MM.1S (cell line): ENCODE measurements around the gene COL6A1.

ENCODE experiments used
- DNase-seq: peaks from one replicate; pipeline ENCODE4 v3.0.0-alpha.2; 2015
- H2AFZ ChIP-seq: fragments of 300-600 bp; sonication (generic); 2 replicates; pipeline ENCODE4 v1.6.0; 2016; ENCODE audit warnings: antibody characterized with exemption, low read length
- H3F3A ChIP-seq: fragments of 300-600 bp; sonication (generic); 2 replicates; pipeline ENCODE4 v1.6.1; 2016; ENCODE audit warnings: mild to moderate bottlenecking, antibody characterized with exemption, low read length, moderate library complexity, mixed read lengths; ENCODE audit not compliant: insufficient read depth
- H3K27ac ChIP-seq: fragments of 300-600 bp; sonication (generic); 2 replicates; pipeline ENCODE4 v1.5.1; 2016; ENCODE audit warnings: mild to moderate bottlenecking, low read length
- H3K27me3 ChIP-seq: fragments of 300-600 bp; sonication (generic); replicated peaks from 2 replicates; pipeline ENCODE4 v1.6.0; 2016; ENCODE audit warnings: low read length; ENCODE audit not compliant: insufficient read depth
- H3K36me3 ChIP-seq: fragments of 300-600 bp; sonication (generic); replicated peaks from 2 replicates; pipeline ENCODE4 v1.6.1; 2016; ENCODE audit warnings: mild to moderate bottlenecking, low read length, mixed read lengths; ENCODE audit not compliant: insufficient read depth
- H3K4me1 ChIP-seq: fragments of 300-600 bp; sonication (generic); 2 replicates; pipeline ENCODE4 v1.6.1; 2016; ENCODE audit warnings: low read length, mixed read lengths
- H3K4me2 ChIP-seq: fragments of 300-600 bp; sonication (generic); 2 replicates; pipeline ENCODE4 v1.6.0; 2016; ENCODE audit warnings: low read depth, low read length
- H3K4me3 ChIP-seq: fragments of 300-600 bp; sonication (generic); 2 replicates; pipeline ENCODE4 v1.5.1; 2016; ENCODE audit warnings: low read length, mixed read lengths
- H3K79me2 ChIP-seq: fragments of 300-600 bp; sonication (generic); 2 replicates; pipeline ENCODE4 v1.6.1; 2016; ENCODE audit warnings: mixed run types, low read length, mixed read lengths
- H3K9ac ChIP-seq: fragments of 300-600 bp; sonication (generic); 2 replicates; pipeline ENCODE4 v1.6.1; 2016; ENCODE audit warnings: low read length, mixed read lengths
- H3K9me2 ChIP-seq: fragments of 300-600 bp; sonication (generic); replicated peaks from 2 replicates; pipeline ENCODE4 v1.6.1; 2016; ENCODE audit warnings: mild to moderate bottlenecking, low read length, mixed read lengths; ENCODE audit not compliant: insufficient read depth
- H3K9me3 ChIP-seq: fragments of 300-600 bp; sonication (generic); replicated peaks from 2 replicates; pipeline ENCODE4 v1.6.1; 2016; ENCODE audit warnings: mild to moderate bottlenecking, low read length, mixed read lengths; ENCODE audit not compliant: insufficient read depth
- H4K20me1 ChIP-seq: fragments of 300-600 bp; sonication (generic); 2 replicates; pipeline ENCODE4 v1.6.1; 2016; ENCODE audit warnings: mild to moderate bottlenecking, low read length, moderate library complexity, mixed read lengths; ENCODE audit not compliant: insufficient read depth
- EZH2 ChIP-seq: fragments of 300-600 bp; sonication (generic); optimal IDR thresholded peaks from 2 replicates; pipeline ENCODE3; 2017; ENCODE audit warnings: low read depth, mild to moderate bottlenecking, antibody characterized with exemption, low read length, mixed read lengths
- EZH2phosphoT487 ChIP-seq: fragments of 300-600 bp; sonication (generic); IDR thresholded peaks from 2 replicates; pipeline ENCODE4 v1.6.1; 2018; ENCODE audit warnings: antibody characterized with exemption, low read length
- TF ChIP-seq, protein P1 (sequence below): fragments of 300-600 bp; sonication (generic); IDR thresholded peaks from 2 replicates; pipeline ENCODE4 v1.5.1; 2016; ENCODE audit warnings: antibody characterized with exemption, low read length, mixed read lengths

The COL6A1 gene

GRCh38 chr21:46051821-46052675 lies 70.5 kb downstream of the COL6A1 start:
- Histone ChIP-seq H3K27ac (no peak overlapping the region), H3K9me3 (no peaks in the 10 kb centered on the region), H3K9ac (no peak overlapping the region), H3K27me3 (peaks cover 92% of the 10 kb centered on the region), H3K4me1 (no peaks in the 10 kb centered on the region), H2AFZ (no peak overlapping the region), H4K20me1 (no peaks in the 10 kb centered on the region), H3K4me2 (no peak overlapping the region), H3K4me3 (no peak overlapping the region), H3K36me3 (no peaks in the 10 kb centered on the region), H3K79me2 (no peaks in the 10 kb centered on the region), H3F3A (no peaks in the 10 kb centered on the region), H3K9me2 (no peaks in the 10 kb centered on the region)
- TF ChIP-seq, protein P1, sequence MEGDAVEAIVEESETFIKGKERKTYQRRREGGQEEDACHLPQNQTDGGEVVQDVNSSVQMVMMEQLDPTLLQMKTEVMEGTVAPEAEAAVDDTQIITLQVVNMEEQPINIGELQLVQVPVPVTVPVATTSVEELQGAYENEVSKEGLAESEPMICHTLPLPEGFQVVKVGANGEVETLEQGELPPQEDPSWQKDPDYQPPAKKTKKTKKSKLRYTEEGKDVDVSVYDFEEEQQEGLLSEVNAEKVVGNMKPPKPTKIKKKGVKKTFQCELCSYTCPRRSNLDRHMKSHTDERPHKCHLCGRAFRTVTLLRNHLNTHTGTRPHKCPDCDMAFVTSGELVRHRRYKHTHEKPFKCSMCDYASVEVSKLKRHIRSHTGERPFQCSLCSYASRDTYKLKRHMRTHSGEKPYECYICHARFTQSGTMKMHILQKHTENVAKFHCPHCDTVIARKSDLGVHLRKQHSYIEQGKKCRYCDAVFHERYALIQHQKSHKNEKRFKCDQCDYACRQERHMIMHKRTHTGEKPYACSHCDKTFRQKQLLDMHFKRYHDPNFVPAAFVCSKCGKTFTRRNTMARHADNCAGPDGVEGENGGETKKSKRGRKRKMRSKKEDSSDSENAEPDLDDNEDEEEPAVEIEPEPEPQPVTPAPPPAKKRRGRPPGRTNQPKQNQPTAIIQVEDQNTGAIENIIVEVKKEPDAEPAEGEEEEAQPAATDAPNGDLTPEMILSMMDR, result no peak
- no peak; the same call in 1 of the 2 replicates for TF ChIP-seq EZH2phosphoT487
- no peak for TF ChIP-seq EZH2
- DNase-seq, result no peak

DNA sequence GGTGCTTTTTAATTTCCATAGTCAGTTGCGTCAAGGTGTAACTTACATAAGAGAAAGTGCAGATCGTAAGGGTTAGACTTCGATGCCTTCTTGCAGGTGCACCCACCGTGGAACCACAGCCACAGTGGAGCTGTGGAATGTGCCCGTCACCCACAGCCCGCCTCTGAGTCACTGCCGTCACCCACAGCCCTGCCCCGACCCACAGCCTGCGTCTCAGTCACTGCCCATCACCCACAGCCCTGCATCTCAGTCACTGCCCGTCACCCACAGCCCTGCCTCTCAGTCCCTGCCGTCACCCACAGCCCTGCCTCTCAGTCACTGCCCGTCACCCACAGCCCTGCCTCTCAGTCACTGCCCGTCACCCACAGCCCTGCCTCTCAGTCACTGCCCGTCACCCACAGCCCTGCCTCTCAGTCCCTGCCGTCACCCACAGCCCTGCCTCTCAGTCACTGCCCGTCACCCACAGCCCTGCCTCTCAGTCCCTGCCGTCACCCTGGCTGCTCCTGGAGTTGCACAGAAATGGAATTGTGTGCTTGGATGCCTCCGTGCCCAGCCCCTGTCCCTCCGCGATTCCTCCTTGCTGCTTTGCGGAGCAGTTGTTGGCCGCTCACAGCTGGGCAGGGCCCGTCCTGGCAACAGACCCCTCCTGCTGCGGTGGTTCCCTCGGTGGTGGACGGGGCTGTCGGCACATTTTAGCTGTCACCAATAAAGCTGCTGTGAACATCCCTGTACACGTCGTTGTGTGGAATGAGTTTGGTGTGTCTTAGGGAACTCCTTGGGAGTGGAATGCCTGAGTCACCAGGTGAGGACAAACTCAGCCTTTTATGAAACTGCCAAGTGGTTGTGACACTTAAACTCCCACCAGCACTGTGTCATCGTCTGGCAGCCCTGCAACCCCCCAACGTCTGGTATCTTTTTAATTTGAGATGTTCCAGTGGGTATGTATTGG lies 71.4 kb downstream of the COL6A1 start:
- Histone ChIP-seq H3K9me2 (no peaks in the 10 kb centered on the region), H3K27me3 (peaks cover 96% of the 10 kb centered on the region), H3K79me2 (no peaks in the 10 kb centered on the region), H3K4me3 (no peak overlapping the region), H4K20me1 (no peaks in the 10 kb centered on the region), H3K4me2 (no peak overlapping the region), H2AFZ (no peak overlapping the region), H3K27ac (no peak overlapping the region), H3F3A (no peaks in the 10 kb centered on the region), H3K9ac (no peak overlapping the region), H3K4me1 (no peaks in the 10 kb centered on the region), H3K36me3 (no peaks in the 10 kb centered on the region), H3K9me3 (no peaks in the 10 kb centered on the region)
- DNase-seq, result no peak
- TF ChIP-seq EZH2phosphoT487 (no peak), EZH2 (no peak)
- TF ChIP-seq, protein P1, result no peak

- Histone ChIP-seq H3K9ac (no peak overlapping the region), H3K4me3 (no peak overlapping the region), H3K9me3 (no peaks in the 10 kb centered on the region), H3K4me1 (no peaks in the 10 kb centered on the region), H2AFZ (no peak overlapping the region), H3K36me3 (no peaks in the 10 kb centered on the region), H3F3A (no peaks in the 10 kb centered on the region), H3K79me2 (no peaks in the 10 kb centered on the region), H3K27ac (no peak overlapping the region), H3K9me2 (no peaks in the 10 kb centered on the region), H4K20me1 (no peaks in the 10 kb centered on the region), H3K27me3 (peaks cover 95% of the 10 kb centered on the region), H3K4me2 (no peak overlapping the region)
- TF ChIP-seq, protein P1, result no peak
- TF ChIP-seq EZH2phosphoT487, result no peak
- no peak for TF ChIP-seq EZH2
- no peak for DNase-seq
Observed at GRCh38 chr21:46054031-46054430, 72.5 kb downstream of the COL6A1 start.
